A549 treated with Mapracorat at 1 μM for 4 hours (cell line): ENCODE measurements around the gene XPNPEP2. TPM values are rescaled to one million over a fixed set of nuclear protein-coding genes. Genes with fewer than 3 reads are reported as not detected.

Experiments used
- total RNA-seq: library from RNA; stranded (reverse); fragments of 200-300 nt; extraction: Qiagen RNA extraction; gene quantifications from 5 replicates; pipeline ENCODE4 v1.2.3, GENCODE V29; 2022

The XPNPEP2 gene, protein sequence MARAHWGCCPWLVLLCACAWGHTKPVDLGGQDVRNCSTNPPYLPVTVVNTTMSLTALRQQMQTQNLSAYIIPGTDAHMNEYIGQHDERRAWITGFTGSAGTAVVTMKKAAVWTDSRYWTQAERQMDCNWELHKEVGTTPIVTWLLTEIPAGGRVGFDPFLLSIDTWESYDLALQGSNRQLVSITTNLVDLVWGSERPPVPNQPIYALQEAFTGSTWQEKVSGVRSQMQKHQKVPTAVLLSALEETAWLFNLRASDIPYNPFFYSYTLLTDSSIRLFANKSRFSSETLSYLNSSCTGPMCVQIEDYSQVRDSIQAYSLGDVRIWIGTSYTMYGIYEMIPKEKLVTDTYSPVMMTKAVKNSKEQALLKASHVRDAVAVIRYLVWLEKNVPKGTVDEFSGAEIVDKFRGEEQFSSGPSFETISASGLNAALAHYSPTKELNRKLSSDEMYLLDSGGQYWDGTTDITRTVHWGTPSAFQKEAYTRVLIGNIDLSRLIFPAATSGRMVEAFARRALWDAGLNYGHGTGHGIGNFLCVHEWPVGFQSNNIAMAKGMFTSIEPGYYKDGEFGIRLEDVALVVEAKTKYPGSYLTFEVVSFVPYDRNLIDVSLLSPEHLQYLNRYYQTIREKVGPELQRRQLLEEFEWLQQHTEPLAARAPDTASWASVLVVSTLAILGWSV
- not detected in 5 replicates for total RNA-seq

DNA sequence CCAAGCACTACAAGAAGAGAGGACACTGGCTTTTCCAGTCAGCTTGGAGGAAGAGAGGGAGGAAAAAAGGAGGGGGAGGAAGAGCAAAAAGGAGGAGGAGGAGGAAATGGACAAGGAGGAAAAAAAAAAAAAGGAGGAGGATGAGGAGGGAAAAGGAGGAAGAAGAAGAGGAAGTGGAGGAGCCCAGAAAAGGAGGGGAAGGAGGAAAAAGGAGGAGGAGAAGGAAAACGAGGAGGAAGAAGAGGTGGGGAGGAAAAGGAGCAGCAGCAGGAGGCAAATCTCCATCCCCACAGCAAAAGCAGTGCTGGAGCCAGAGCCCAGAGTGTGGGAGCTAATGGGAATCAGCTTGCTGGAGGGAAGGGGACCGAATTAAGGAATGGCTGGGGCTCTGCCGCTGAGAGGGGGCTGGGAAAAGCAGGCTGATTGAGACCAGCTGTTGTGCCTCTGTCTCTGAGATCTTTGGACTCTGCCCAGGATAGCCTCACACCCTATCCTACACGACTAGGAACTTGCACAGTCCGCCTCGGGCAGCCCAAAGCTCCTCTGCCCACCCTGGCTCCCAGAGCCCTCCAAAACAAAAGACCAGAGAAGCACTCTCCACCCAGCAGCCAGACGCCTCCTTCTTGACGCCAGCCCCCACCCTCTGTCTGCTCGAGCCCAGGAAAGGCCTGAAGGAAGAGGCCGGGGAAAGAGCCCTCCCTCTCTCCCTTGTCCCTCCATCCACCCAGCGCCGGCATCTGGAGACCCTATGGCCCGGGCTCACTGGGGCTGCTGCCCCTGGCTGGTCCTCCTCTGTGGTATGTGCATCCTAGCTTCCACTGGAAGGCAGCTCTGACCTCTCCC, at the start of gene XPNPEP2:
TSS of gene XPNPEP2 (plus strand) at position 514 of the 843 bp plus-strand sequence. CDS start at position 749, 235 bp downstream.

DNA sequence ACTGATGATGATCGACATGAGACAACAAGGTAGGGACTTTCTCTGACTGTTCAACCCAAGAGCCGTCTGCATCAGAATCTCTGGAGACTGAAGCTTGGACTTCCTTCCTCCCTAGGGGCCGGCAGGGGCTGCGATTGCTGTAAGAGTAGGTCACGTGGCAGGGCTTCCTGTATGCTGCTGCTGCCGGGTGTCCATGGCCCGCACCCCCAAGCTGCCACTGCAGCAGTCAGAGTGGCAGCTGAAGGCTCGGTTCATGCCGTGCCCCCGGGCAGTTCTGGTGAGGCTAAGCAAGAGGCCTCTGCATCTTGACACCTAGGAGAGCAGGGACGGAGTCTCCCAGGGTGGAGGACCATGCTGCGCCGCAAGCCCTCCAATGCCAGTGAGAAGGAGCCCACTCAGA, 41.0 kb downstream of the XPNPEP2 start, which contains the start of gene SASH3:
TSS of gene SASH3 (plus strand) at position 203 of the 400 bp plus-strand sequence. CDS start at position 352, 149 bp downstream.

Other genes starting within 250 kb of the XPNPEP2 start
- gene SMARCA1, start 215.5 kb upstream of the XPNPEP2 start, total RNA-seq: 32.9 to 52.6 TPM (median 47.4 TPM) in 5 replicates
- 18.4 to 25.7 TPM (median 24.8 TPM) in 5 replicates for gene OCRL, start 198.7 kb upstream of the XPNPEP2 start, total RNA-seq
- 0.76 to 1.1 TPM (median 0.88 TPM) in 5 replicates for gene APLN, start 84.0 kb upstream of the XPNPEP2 start, total RNA-seq
- not detected in 5 replicates for gene SASH3, start 41.0 kb downstream of the XPNPEP2 start, total RNA-seq
- gene ZDHHC9, start 104.9 kb downstream of the XPNPEP2 start, total RNA-seq: 48.5 to 55.4 TPM (median 51.5 TPM) in 5 replicates
- gene UTP14A, start 167.2 kb downstream of the XPNPEP2 start, total RNA-seq: 42.1 to 54.6 TPM (median 42.8 TPM) in 5 replicates
- gene BCORL1, start 243.7 kb downstream of the XPNPEP2 start, total RNA-seq: 7.2 to 12.3 TPM (median 10.0 TPM) in 5 replicates